CD1c-positive myeloid dendritic cell (primary cell): ENCODE data around the gene TRIM23.
A peak's percentile ranks its signal among the peaks of the same experiment; 100 is the strongest.

ENCODE experiments used
- DNase-seq: peaks from one replicate; pipeline ENCODE4 v3.0.0-alpha.2; 2016; ENCODE audit errors: extremely low spot score

The TRIM23 gene

GRCh38 chr5:65566505-65566904 is 57.6 kb downstream of the TRIM23 start:
- DNase-seq = no peak

- peak; percentile 15 for DNase-seq
Observed at GRCh38 chr5:65563777-65564176, 60.4 kb downstream of the TRIM23 start.

GRCh38 chr5:65562731-65563701 is 61.1 kb downstream of the TRIM23 start, which contains the start of the genes CENPK and PPWD1:
CENPK (minus strand) TSS chr5:65563168; CDS start chr5:65554907, 8,261 bp downstream.
PPWD1 (plus strand) TSS chr5:65563296; CDS start chr5:65563311, 15 bp downstream.
- DNase-seq = peak; percentile 98

- DNase-seq = no peak
Observed at GRCh38 chr5:65556718-65557117, 67.4 kb downstream of the TRIM23 start.

- DNase-seq = no peak
Observed at GRCh38 chr5:65556181-65556580, 68.0 kb downstream of the TRIM23 start.

- DNase-seq = no peak
Observed at GRCh38 chr5:65555287-65555686, 68.8 kb downstream of the TRIM23 start.

GRCh38 chr5:65553941-65554340 is 70.2 kb downstream of the TRIM23 start:
- no peak for DNase-seq

GRCh38 chr5:65548281-65548680 is 75.9 kb downstream of the TRIM23 start:
- DNase-seq = no peak

- DNase-seq = no peak
Observed at GRCh38 chr5:65546141-65546540, 78.0 kb downstream of the TRIM23 start.

GRCh38 chr5:65544473-65544872 is 79.7 kb downstream of the TRIM23 start:
- no peak for DNase-seq

GRCh38 chr5:65539827-65540226 is 84.3 kb downstream of the TRIM23 start:
- no peak for DNase-seq
